ENCODE measurements around the gene MX1.

GRCh38 chr21:41478319-41479177 is 52.5 kb downstream of the MX1 start:
- TF ChIP-seq CTCF (IDR thresholded peaks at IDR 0.05; ENCODE audit: low read depth, low read length, poor library complexity, severe bottlenecking) (no peak), EZH2phosphoT487 (IDR thresholded peaks at IDR 0.05; ENCODE audit: borderline replicate concordance, low read length) (no peak)

Data from DOHH2 (cell line).